ENCODE measurements around the gene ATRX. TPM values are rescaled to one million over a fixed set of nuclear protein-coding genes. Genes with fewer than 3 reads are reported as not detected.

ATRX gene
- total and polyA plus RNA-seq, 2 donors (not counting 1 experiment from before 2014, with no cell fraction given) = 19.3 to 173 TPM

DNA sequence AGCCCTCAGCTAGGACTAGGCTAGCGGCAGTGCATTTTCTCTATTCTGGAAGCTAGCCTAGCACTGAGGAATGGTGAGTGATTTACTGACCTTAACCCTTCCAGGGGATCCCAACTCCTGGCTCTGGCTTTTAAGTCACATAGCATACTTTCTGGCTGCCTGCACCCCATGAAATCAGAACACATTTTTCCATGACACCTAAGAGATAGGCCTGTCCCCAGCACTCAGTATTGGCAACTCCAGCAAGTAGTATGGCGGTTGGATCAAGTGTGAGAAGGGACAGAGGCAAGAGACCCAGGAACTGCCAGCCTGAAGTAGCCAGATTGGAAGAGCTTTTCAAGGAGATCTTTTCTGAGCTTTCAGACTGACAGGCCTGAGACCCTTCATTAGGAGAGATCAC, 330.6 kb downstream of the ATRX start:
- WGBS (ENCODE audit: insufficient coverage) = no CpG with 5 or more reads among the region's 2 CpGs
- CTCF ChIA-PET = no interaction called here
- H3K4me1 Mint-ChIP-seq = no peaks in the 10 kb centered on the region

More for the DNA sequence above, 330.6 kb downstream of the ATRX start:
- Histone ChIP-seq H3K4me1 (ENCODE audit: control insufficient read depth in 2 of 2, insufficient read depth in 2 of 2, low read length in 2 of 2) (no peaks in the 10 kb centered on the region), H3K4me3 (ENCODE audit: control extremely low read depth in 1 of 5, extremely low read depth in 1 of 5, insufficient read depth in 1 of 5, low read depth in 2 of 5, low read length in 4 of 5) (no peak overlapping the region), H3K27me3 (replicated peaks in 1 of 4; ENCODE audit: control extremely low read depth in 1 of 4, control insufficient read depth in 3 of 4, insufficient read depth in 4 of 4, low read length in 3 of 4) (no peaks in the 10 kb centered on the region), H3K79me2 (ENCODE audit: control insufficient read depth, insufficient read depth, low read length) (no peaks in the 10 kb centered on the region), H3K9me3 (ENCODE audit: control extremely low read depth in 1 of 3, control insufficient read depth in 2 of 3, insufficient read depth in 1 of 3, low read length in 2 of 3) (no peaks in the 10 kb centered on the region), H2AFZ (ENCODE audit: insufficient read depth, low read depth, low read length, poor library complexity, severe bottlenecking) (no peak overlapping the region), H3K27ac (ENCODE audit: low read length in 2 of 2) (no peak overlapping the region), H3K4me2 (replicated peaks; ENCODE audit: low read depth, low read length, poor library complexity, severe bottlenecking) (no peak overlapping the region), H4K20me1 (ENCODE audit: control insufficient read depth, insufficient read depth, low read length, poor library complexity, severe bottlenecking) (no peaks in the 10 kb centered on the region), H3K36me3 (replicated peaks in 1 of 2; ENCODE audit: control extremely low read depth in 1 of 2, control insufficient read depth in 1 of 2, extremely low read depth in 1 of 2, insufficient read depth in 2 of 2, low read length in 1 of 2) (no peaks in the 10 kb centered on the region), H3K9ac (ENCODE audit: low read length) (no peak overlapping the region)
- H3K9me3 Mint-ChIP-seq (ENCODE audit: insufficient read depth) = no peaks in the 10 kb centered on the region
- no peak overlapping the region for H3K27ac Mint-ChIP-seq
- POLR2A ChIA-PET = no interaction called here
- ATAC-seq (ENCODE audit: low read depth) (no peak), DNase-seq (no peak)
- H3K4me3 Mint-ChIP-seq = no peak overlapping the region
- no peak for TF ChIP-seq EZH2 (IDR thresholded peaks at IDR 0.05; ENCODE audit: borderline replicate concordance, insufficient read depth, low read depth, low read length, poor library complexity, severe bottlenecking)
- TF ChIP-seq, protein P1, sequence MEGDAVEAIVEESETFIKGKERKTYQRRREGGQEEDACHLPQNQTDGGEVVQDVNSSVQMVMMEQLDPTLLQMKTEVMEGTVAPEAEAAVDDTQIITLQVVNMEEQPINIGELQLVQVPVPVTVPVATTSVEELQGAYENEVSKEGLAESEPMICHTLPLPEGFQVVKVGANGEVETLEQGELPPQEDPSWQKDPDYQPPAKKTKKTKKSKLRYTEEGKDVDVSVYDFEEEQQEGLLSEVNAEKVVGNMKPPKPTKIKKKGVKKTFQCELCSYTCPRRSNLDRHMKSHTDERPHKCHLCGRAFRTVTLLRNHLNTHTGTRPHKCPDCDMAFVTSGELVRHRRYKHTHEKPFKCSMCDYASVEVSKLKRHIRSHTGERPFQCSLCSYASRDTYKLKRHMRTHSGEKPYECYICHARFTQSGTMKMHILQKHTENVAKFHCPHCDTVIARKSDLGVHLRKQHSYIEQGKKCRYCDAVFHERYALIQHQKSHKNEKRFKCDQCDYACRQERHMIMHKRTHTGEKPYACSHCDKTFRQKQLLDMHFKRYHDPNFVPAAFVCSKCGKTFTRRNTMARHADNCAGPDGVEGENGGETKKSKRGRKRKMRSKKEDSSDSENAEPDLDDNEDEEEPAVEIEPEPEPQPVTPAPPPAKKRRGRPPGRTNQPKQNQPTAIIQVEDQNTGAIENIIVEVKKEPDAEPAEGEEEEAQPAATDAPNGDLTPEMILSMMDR (IDR thresholded peaks at IDR 0.05) = no peak
- intact Hi-C loops (cut with micrococcal nuclease) = no loop called here
- peaks cover 4% of the 10 kb centered on the region for H3K27me3 Mint-ChIP-seq

Small RNA genes within 50 kb of the gene (small RNA-seq; reads per million reads assigned to genes)
- not detected for gene FABP5P15 (ENCODE audit: insufficient read length, low read depth, low replicate concordance)

Other genes with a start within 250 kb of the ATRX start
- gene MAGT1, start 109.2 kb upstream of the ATRX start, total RNA-seq = 28.1 and 30.0 TPM in 2 replicates
- 7.4 and 14.9 TPM in 2 replicates for gene MAGT1, start 109.2 kb upstream of the ATRX start, polyA plus RNA-seq
- 91.1 and 94.0 TPM in 2 replicates for gene COX7B, start 113.3 kb upstream of the ATRX start, total RNA-seq
- 292 and 352 TPM in 2 replicates for gene COX7B, start 113.3 kb upstream of the ATRX start, polyA plus RNA-seq
- 12.4 and 14.8 TPM in 2 replicates for gene ATP7A, start 124.5 kb upstream of the ATRX start, total RNA-seq
- gene ATP7A, start 124.5 kb upstream of the ATRX start, polyA plus RNA-seq = 2.7 and 3.0 TPM in 2 replicates
- gene PGAM4, start 183.4 kb upstream of the ATRX start, total RNA-seq = not detected in 2 replicates
- not detected in 2 replicates for gene PGAM4, start 183.4 kb upstream of the ATRX start, polyA plus RNA-seq

Measured in B cell (primary cell).